ENCODE data around the gene ACBD5. TPM values are rescaled to one million over a fixed set of nuclear protein-coding genes. Genes with fewer than 3 reads are reported as not detected.
A peak's percentile ranks its signal among the peaks of the same experiment; 100 is the strongest.

ACBD5 gene
- total RNA-seq, 1 donor from 2014 or later = 27.9 TPM

GRCh38 chr10:27235706-27236105 lies 4.9 kb downstream of the ACBD5 start:
- DNase-seq (no peak), ATAC-seq (no peak)
- H3K4me3 ChIP-seq = no peak overlapping the region
- peaks cover 33% of the 10 kb centered on the region for H3K4me1 ChIP-seq
- H3K27me3 ChIP-seq (ENCODE audit: low read depth) = no peaks in the 10 kb centered on the region
- H3K9me3 ChIP-seq = no peaks in the 10 kb centered on the region
- H3K36me3 ChIP-seq = peaks cover 40% of the 10 kb centered on the region
- no peak overlapping the region for H3K27ac ChIP-seq
- no peak for TF ChIP-seq CTCF (IDR thresholded peaks at IDR 0.05)
- intact Hi-C loops (cut with DNase I) = no loop called here

- Histone ChIP-seq H3K4me1 (no peaks in the 10 kb centered on the region), H3K4me3 (no peak overlapping the region), H3K36me3 (peaks cover 75% of the 10 kb centered on the region), H3K9me3 (no peaks in the 10 kb centered on the region), H3K27ac (no peak overlapping the region), H3K27me3 (ENCODE audit: low read depth) (no peaks in the 10 kb centered on the region)
- no peak for TF ChIP-seq CTCF (IDR thresholded peaks at IDR 0.05)
- intact Hi-C loops (cut with DNase I) = no loop called here
- ATAC-seq = no peak
- DNase-seq = no peak
Observed at GRCh38 chr10:27230022-27230421, 10.6 kb downstream of the ACBD5 start.

GRCh38 chr10:27225642-27226257 lies 14.8 kb downstream of the ACBD5 start:
- ATAC-seq (no peak), DNase-seq (no peak)
- Histone ChIP-seq H3K9me3 (no peaks in the 10 kb centered on the region), H3K4me3 (no peak overlapping the region), H3K27me3 (ENCODE audit: low read depth) (no peaks in the 10 kb centered on the region), H3K27ac (no peak overlapping the region), H3K36me3 (peaks cover 62% of the 10 kb centered on the region), H3K4me1 (no peaks in the 10 kb centered on the region)
- TF ChIP-seq CTCF (IDR thresholded peaks at IDR 0.05) = no peak
- intact Hi-C loops (cut with DNase I) = no loop called here

GRCh38 chr10:27225011-27225590 lies 15.5 kb downstream of the ACBD5 start:
- no peaks in the 10 kb centered on the region for H3K9me3 ChIP-seq
- TF ChIP-seq CTCF (IDR thresholded peaks at IDR 0.05) = no peak
- intact Hi-C loops (cut with DNase I) = no loop called here
- H3K4me1 ChIP-seq = no peaks in the 10 kb centered on the region
- no peak for ATAC-seq
- H3K27me3 ChIP-seq (ENCODE audit: low read depth) = no peaks in the 10 kb centered on the region
- H3K27ac ChIP-seq = no peak overlapping the region
- DNase-seq = no peak
- H3K36me3 ChIP-seq = peaks cover 62% of the 10 kb centered on the region
- no peak overlapping the region for H3K4me3 ChIP-seq

- H3K27me3 ChIP-seq (ENCODE audit: low read depth) = no peaks in the 10 kb centered on the region
- peaks cover 62% of the 10 kb centered on the region for H3K36me3 ChIP-seq
- intact Hi-C loops (cut with DNase I) = no loop called here
- ATAC-seq (peak; percentile 65 to 81), DNase-seq (no peak)
- no peak overlapping the region for H3K4me3 ChIP-seq
- TF ChIP-seq CTCF (IDR thresholded peaks at IDR 0.05) = peak; percentile 57
- no peaks in the 10 kb centered on the region for H3K4me1 ChIP-seq
- H3K27ac ChIP-seq = no peak overlapping the region
- H3K9me3 ChIP-seq = no peaks in the 10 kb centered on the region
Observed at GRCh38 chr10:27223964-27224363, 16.6 kb downstream of the ACBD5 start.

Measured in lower lobe of right lung (tissue), 2 donors.